IPS-20b (cell line): ENCODE measurements around the gene E2F4.

Source experiments
- H3K27ac ChIP-seq: one replicate; pipeline ENCODE4 v1.5.1; 2013; ENCODE audit warnings: low read length
- H3K27me3 ChIP-seq: 2 replicates; pipeline ENCODE4 v1.6.1; 2013; ENCODE audit warnings: mild to moderate bottlenecking, low read length, inconsistent platforms; ENCODE audit not compliant: insufficient read depth
- H3K36me3 ChIP-seq: 2 replicates; pipeline ENCODE4 v1.6.1; 2013; ENCODE audit warnings: low read depth, mild to moderate bottlenecking, inconsistent platforms, low read length, moderate library complexity; ENCODE audit not compliant: insufficient read depth
- H3K4me1 ChIP-seq: 2 replicates; pipeline ENCODE4 v1.6.1; 2013; ENCODE audit warnings: mild to moderate bottlenecking, control low read depth, inconsistent platforms, low read length, moderate library complexity; ENCODE audit not compliant: insufficient read depth
- H3K4me3 ChIP-seq: 2 replicates; pipeline ENCODE4 v1.5.1; 2013; ENCODE audit warnings: mild to moderate bottlenecking, low read length, inconsistent platforms
- H3K9ac ChIP-seq: 2 replicates; pipeline ENCODE4 v1.6.1; 2013; ENCODE audit warnings: low read depth, mild to moderate bottlenecking, inconsistent platforms, low read length, moderate library complexity
- H3K9me3 ChIP-seq: 2 replicates; pipeline ENCODE4 v1.6.1; 2013; ENCODE audit warnings: mild to moderate bottlenecking, low read depth, low read length, inconsistent platforms; ENCODE audit not compliant: insufficient read depth

The E2F4 gene

DNA sequence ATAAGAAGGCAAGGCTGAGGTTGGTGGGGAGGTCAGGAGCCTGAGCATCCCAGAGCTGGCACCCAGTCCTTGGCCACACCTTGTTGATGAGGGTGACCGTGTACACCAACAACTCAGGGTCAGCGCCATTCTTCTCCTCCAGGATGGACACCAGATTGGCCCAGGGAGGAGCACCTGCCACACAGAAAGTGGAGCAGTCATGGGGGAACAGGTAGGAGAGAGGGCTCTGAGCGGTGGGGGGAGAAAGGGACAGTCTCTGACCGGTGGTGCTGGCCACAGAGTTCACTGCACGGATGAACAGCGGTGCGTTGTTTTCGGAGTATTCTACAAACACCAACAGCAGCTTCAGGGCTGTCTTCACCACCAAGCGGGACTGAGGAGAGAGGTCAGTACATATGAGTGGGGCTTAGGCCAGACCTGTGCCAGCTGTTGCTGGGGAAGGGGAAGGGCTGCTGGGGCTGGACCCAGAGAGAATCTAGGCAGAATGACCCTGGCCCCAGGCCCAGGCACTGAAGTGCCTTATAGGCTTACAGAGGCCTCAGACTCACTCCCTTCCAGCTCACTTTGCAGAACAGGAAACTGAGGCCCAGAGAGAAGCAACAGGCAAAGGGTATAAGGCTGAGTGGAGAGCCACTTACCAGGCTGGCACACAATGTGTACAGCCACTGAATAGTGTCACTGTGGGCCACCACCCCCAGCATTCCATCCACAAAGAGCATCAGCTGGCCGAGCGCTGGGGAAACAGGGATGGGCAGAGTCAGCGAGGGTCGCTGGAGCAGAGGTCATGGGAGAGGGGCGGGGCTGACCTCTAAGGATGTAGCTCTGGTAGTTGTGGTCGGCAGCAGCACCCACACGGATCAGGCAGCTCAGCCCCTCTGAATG is 45.7 kb downstream of the E2F4 start:
- Histone ChIP-seq H3K9ac (no peak overlapping the region), H3K4me3 (no peak overlapping the region), H3K9me3 (no peaks in the 10 kb centered on the region), H3K36me3 (peaks cover 58% of the 10 kb centered on the region), H3K27ac (no peak overlapping the region), H3K4me1 (peaks cover 6% of the 10 kb centered on the region; the same call in 1 of the 2 replicates), H3K27me3 (no peaks in the 10 kb centered on the region)

- Histone ChIP-seq H3K27me3 (no peaks in the 10 kb centered on the region), H3K9ac (no peak overlapping the region), H3K4me3 (no peak overlapping the region), H3K9me3 (no peaks in the 10 kb centered on the region), H3K4me1 (peaks cover 6% of the 10 kb centered on the region; the same call in 1 of the 2 replicates), H3K36me3 (peaks cover 57% of the 10 kb centered on the region), H3K27ac (no peak overlapping the region)
Measured at GRCh38 chr16:67238278-67238575, 46.3 kb downstream of the E2F4 start.

DNA sequence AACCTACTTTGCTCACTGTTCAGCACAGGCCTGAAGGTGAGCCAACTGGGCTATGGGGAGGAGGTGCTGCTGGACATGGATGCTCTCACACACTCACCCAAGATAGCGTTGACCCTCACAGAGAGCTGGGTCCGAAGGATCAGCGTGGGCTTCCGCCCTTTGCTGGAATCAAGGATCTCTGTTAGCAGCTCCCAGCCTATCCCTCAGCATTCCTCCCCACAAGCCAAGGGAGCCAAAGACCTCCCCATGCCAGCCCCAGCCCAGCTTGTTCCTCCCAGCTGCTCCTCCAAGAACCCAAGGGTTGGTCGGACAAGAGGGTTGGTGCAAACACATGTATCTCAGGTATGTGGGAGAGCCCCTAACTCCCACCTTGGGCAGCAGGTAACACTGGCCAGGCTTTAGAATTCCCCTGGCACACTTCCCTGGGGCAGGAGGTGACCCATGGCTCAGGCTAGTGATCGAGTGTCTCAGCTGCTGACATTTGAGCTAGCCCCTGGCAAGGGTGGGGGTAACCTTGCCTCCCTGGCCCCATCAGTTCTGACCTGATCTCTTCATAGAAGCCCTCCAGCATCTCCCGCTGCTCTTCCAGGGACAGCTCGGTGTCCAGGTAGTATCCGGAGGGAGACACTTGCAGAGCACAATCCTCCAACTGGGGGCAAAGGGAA is 47.0 kb downstream of the E2F4 start:
- H3K4me1 ChIP-seq = peaks cover 6% of the 10 kb centered on the region; the same call in 1 of the 2 replicates
- no peaks in the 10 kb centered on the region for H3K27me3 ChIP-seq
- no peak overlapping the region for H3K27ac ChIP-seq
- no peak overlapping the region for H3K9ac ChIP-seq
- H3K9me3 ChIP-seq = no peaks in the 10 kb centered on the region
- no peak overlapping the region for H3K4me3 ChIP-seq
- peaks cover 52% of the 10 kb centered on the region for H3K36me3 ChIP-seq

GRCh38 chr16:67240506-67240905 is 48.6 kb downstream of the E2F4 start:
- Histone ChIP-seq H3K4me1 (peaks cover 14% of the 10 kb centered on the region), H3K9ac (no peak overlapping the region)

GRCh38 chr16:67241008-67241900 is 49.3 kb downstream of the E2F4 start:
- peaks cover 17% of the 10 kb centered on the region for H3K4me1 ChIP-seq
- peak overlapping the region; percentile 62; the same call in 1 of the 2 replicates for H3K9ac ChIP-seq
- peak overlapping the region; percentile 7 for H3K27ac ChIP-seq
- no peaks in the 10 kb centered on the region for H3K9me3 ChIP-seq
- peaks cover 32% of the 10 kb centered on the region for H3K36me3 ChIP-seq
- no peaks in the 10 kb centered on the region for H3K27me3 ChIP-seq
- H3K4me3 ChIP-seq = no peak overlapping the region

More at GRCh38 chr16:67240506-67240905, 48.6 kb downstream of the E2F4 start:
- Histone ChIP-seq H3K9me3 (no peaks in the 10 kb centered on the region), H3K27ac (no peak overlapping the region), H3K4me3 (no peak overlapping the region), H3K27me3 (no peaks in the 10 kb centered on the region), H3K36me3 (peaks cover 39% of the 10 kb centered on the region)

DNA sequence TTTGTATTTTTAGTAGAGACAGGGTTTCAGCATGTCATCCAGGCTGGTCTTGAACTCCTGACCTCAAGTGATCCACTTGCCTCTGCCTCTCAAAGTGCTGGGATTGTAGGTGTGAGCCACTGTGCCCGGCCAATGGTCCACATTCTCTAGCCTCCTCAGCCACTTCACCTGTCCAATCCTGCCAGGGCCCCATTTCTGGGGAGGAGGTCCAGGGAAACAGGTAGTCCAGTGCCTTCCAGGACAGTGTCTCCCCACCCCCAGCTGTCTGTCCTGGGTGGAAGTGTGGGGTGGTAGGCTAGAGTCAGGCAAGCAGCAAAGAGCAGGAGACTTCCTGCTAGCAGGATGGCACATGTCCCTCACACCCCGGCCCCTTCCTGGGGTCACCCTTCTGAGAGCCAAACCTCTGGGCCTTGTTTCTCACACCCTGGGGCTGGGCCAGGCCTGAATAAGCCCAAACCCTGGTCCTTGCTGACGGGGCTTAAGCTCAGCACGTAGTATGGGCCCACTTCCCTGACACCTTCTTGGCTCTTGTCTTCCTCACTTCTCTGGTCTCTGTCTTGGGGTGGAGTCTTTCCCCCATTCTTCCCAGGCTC is 50.3 kb downstream of the E2F4 start:
- peaks cover 17% of the 10 kb centered on the region for H3K4me1 ChIP-seq
- H3K27ac ChIP-seq = no peak overlapping the region

DNA sequence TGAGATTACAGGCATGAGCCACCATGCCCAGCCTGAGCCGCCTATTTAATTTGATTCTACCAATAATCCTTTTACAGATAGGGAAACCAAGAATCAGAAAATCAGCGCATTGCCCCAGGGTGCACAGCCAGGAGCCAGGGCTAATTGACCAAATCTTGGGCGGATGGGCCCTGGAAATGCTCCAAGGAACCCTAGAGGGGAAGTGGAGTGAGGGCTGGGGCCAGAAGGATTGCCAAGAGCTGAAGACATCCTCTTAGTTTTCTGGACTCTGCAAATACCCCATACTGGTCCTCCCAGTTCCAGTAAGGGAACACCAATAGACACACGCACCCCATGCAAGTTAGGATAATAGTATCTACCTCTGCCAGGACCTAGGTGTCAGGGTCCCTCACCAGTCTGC is 51.5 kb downstream of the E2F4 start:
- Histone ChIP-seq H3K27ac (no peak overlapping the region), H3K9ac (no peak overlapping the region), H3K4me1 (peaks cover 24% of the 10 kb centered on the region)

More for the DNA sequence above, 50.3 kb downstream of the E2F4 start:
- H3K4me3 ChIP-seq = no peak overlapping the region
- no peaks in the 10 kb centered on the region for H3K27me3 ChIP-seq
- H3K9me3 ChIP-seq = no peaks in the 10 kb centered on the region
- peaks cover 26% of the 10 kb centered on the region for H3K36me3 ChIP-seq
- 0 out of 2 replicates have a peak overlapping the region, but pooled peaks have one; percentile 21 for H3K9ac ChIP-seq

GRCh38 chr16:67244387-67245185 is 52.6 kb downstream of the E2F4 start:
- H3K9me3 ChIP-seq = no peaks in the 10 kb centered on the region
- peaks cover 28% of the 10 kb centered on the region for H3K4me1 ChIP-seq
- peaks cover 3% of the 10 kb centered on the region; the same call in 1 of the 2 replicates for H3K36me3 ChIP-seq
- H3K27ac ChIP-seq = no peak overlapping the region
- H3K27me3 ChIP-seq = peaks cover 21% of the 10 kb centered on the region
- peak overlapping the region; percentile 90; the same call in 1 of the 2 replicates for H3K4me3 ChIP-seq
- H3K9ac ChIP-seq = no peak overlapping the region

More for the DNA sequence above, 51.5 kb downstream of the E2F4 start:
- Histone ChIP-seq H3K4me3 (no peak overlapping the region), H3K27me3 (peaks cover 10% of the 10 kb centered on the region), H3K36me3 (peaks cover 14% of the 10 kb centered on the region; the same call in 1 of the 2 replicates), H3K9me3 (no peaks in the 10 kb centered on the region)

GRCh38 chr16:67245186-67245585 is 53.2 kb downstream of the E2F4 start:
- H3K9me3 ChIP-seq = no peaks in the 10 kb centered on the region
- peak overlapping the region; percentile 86; the same call in 1 of the 2 replicates for H3K9ac ChIP-seq
- H3K4me3 ChIP-seq = peak overlapping the region; percentile 90
- no peaks in the 10 kb centered on the region for H3K36me3 ChIP-seq
- H3K27ac ChIP-seq = no peak overlapping the region
- peaks cover 32% of the 10 kb centered on the region for H3K4me1 ChIP-seq
- peaks cover 27% of the 10 kb centered on the region for H3K27me3 ChIP-seq

- Histone ChIP-seq H3K27ac (peak overlapping the region; percentile 82), H3K36me3 (no peaks in the 10 kb centered on the region), H3K4me3 (peak overlapping the region; percentile 90), H3K9me3 (no peaks in the 10 kb centered on the region), H3K9ac (peak overlapping the region; percentile 86; the same call in 1 of the 2 replicates), H3K4me1 (peaks cover 32% of the 10 kb centered on the region), H3K27me3 (peaks cover 32% of the 10 kb centered on the region)
Measured at GRCh38 chr16:67245674-67246080, 53.7 kb downstream of the E2F4 start.
